Erythroblast (primary cell): Measurements from ENCODE around the gene HOXB6.

ENCODE experiments used
- DNase-seq, 2 experiments: peaks; one replicate each; lab custom pipeline; 2025; lab: John Stamatoyannopoulos, UW
- GATA1 ChIP-seq: IDR thresholded peaks from 2 replicates; pipeline ENCODE4 v1.6.1; 2011; ENCODE audit warnings: low read depth, mild to moderate bottlenecking, control low read depth, low read length, moderate library complexity
- POLR2A ChIP-seq: IDR thresholded peaks from 2 replicates; pipeline ENCODE4 v1.6.1; 2011; ENCODE audit warnings: mild to moderate bottlenecking, low read length

The HOXB6 gene

GRCh38 chr17:48588074-48588415 lies 16.7 kb downstream of the HOXB6 start:
- TF ChIP-seq POLR2A, result no peak
- TF ChIP-seq GATA1, result no peak
- DNase-seq, result no peak

- no peak for TF ChIP-seq GATA1
- TF ChIP-seq POLR2A, result no peak
- DNase-seq, result no peak
Observed at GRCh38 chr17:48587276-48588073, 17.3 kb downstream of the HOXB6 start.

GRCh38 chr17:48586355-48587258 lies 18.2 kb downstream of the HOXB6 start:
- TF ChIP-seq POLR2A (no peak), GATA1 (no peak)
- peak; percentile 13 to 31 for DNase-seq

GRCh38 chr17:48584223-48584741 lies 20.5 kb downstream of the HOXB6 start:
- no peak for TF ChIP-seq GATA1
- no peak for TF ChIP-seq POLR2A
- no peak for DNase-seq

- DNase-seq, result no peak
- TF ChIP-seq GATA1, result no peak
- TF ChIP-seq POLR2A, result no peak
Observed at GRCh38 chr17:48583708-48584222, 21.0 kb downstream of the HOXB6 start.

- no peak for TF ChIP-seq POLR2A
- no peak for TF ChIP-seq GATA1
- no peak for DNase-seq
Observed at GRCh38 chr17:48582750-48583069, 22.1 kb downstream of the HOXB6 start.

GRCh38 chr17:48579760-48580554 lies 24.8 kb downstream of the HOXB6 start:
- peak; percentile 39 to 43 for DNase-seq
- TF ChIP-seq GATA1 (no peak), POLR2A (no peak)

GRCh38 chr17:48579471-48579759 lies 25.4 kb downstream of the HOXB6 start:
- TF ChIP-seq GATA1 (no peak), POLR2A (no peak)
- no peak for DNase-seq

GRCh38 chr17:48578616-48579470 lies 25.9 kb downstream of the HOXB6 start:
- TF ChIP-seq GATA1 (no peak), POLR2A (no peak)
- DNase-seq, result peak; percentile 45 to 55

GRCh38 chr17:48577946-48578615 lies 26.7 kb downstream of the HOXB6 start, which contains the start of gene HOXB4:
TSS of gene HOXB4 (minus strand) at chr17:48578350. CDS start at chr17:48578319, 31 bp downstream.
- peak; percentile 83 to 84 for DNase-seq
- TF ChIP-seq GATA1 (no peak), POLR2A (peak; percentile 45)

- peak; percentile 53 to 63 for DNase-seq
- TF ChIP-seq POLR2A (no peak), GATA1 (no peak)
Observed at GRCh38 chr17:48577330-48577945, 27.3 kb downstream of the HOXB6 start.
